OCI-LY7 (cell line): ENCODE data around the gene MED4. TPM values are rescaled to one million over a fixed set of nuclear protein-coding genes. Genes with fewer than 3 reads are reported as not detected.

Experiments
- BruUV-seq: library from RNA; stranded (reverse); fragments of 400-500 nt; replicated peaks from 2 replicates; lab custom pipeline; 2021; lab: Mats Ljungman, UMichigan
- CTCF ChIA-PET: fragments of 300-600 bp; sonication (Branson Sonifier 250); formaldehyde crosslinking; loops from one replicate; lab custom pipeline; 2022; ENCODE audit warnings: antibody characterized with exemption; ENCODE audit not compliant: unreplicated experiment; lab: Charles Lee
- POLR2A ChIA-PET: fragments of 300-600 bp; sonication (Branson Sonifier 250); formaldehyde crosslinking; loops from one replicate; lab custom pipeline; 2022; ENCODE audit warnings: antibody characterized with exemption; lab: Charles Lee
- DNase-seq: peaks from one replicate; pipeline ENCODE4 v3.0.0-alpha.2; 2015; ENCODE audit warnings: low spot score
- H2AFZ ChIP-seq: fragments of 200-600 bp; sonication (generic), shearing (Covaris generic); 2 replicates; pipeline ENCODE4 v1.6.1; 2014; ENCODE audit warnings: mild to moderate bottlenecking, antibody characterized with exemption, low read length, moderate library complexity
- H3K27ac ChIP-seq: fragments of 200-600 bp; sonication (generic); 2 replicates; pipeline ENCODE4 v1.5.1; 2014; ENCODE audit warnings: mixed run types, low read depth, mild to moderate bottlenecking, moderate library complexity, low read length, inconsistent platforms; ENCODE audit not compliant: poor library complexity, severe bottlenecking
- H3K36me3 ChIP-seq: fragments of 200-600 bp; sonication (generic); 2 replicates; pipeline ENCODE4 v1.6.1; 2014; ENCODE audit warnings: mild to moderate bottlenecking, antibody characterized with exemption, low read length, moderate library complexity, mixed read lengths; ENCODE audit not compliant: insufficient read depth
- H3K4me1 ChIP-seq: fragments of 200-600 bp; sonication (generic); 2 replicates; pipeline ENCODE4 v1.5.1; 2014; ENCODE audit warnings: mild to moderate bottlenecking, low read length; ENCODE audit not compliant: insufficient read depth, poor library complexity, severe bottlenecking
- H3K4me2 ChIP-seq: fragments of 200-600 bp; sonication (generic); 2 replicates; pipeline ENCODE4 v1.6.1; 2014; ENCODE audit warnings: mild to moderate bottlenecking, low read length
- H3K4me3 ChIP-seq: fragments of 200-600 bp; sonication (generic); 2 replicates; pipeline ENCODE4 v1.5.1; 2014; ENCODE audit warnings: mild to moderate bottlenecking, low read depth, low read length; ENCODE audit not compliant: poor library complexity, severe bottlenecking
- H3K79me2 ChIP-seq: fragments of 200-600 bp; sonication (generic); 2 replicates; pipeline ENCODE4 v1.6.1; 2016; ENCODE audit warnings: low read depth, mild to moderate bottlenecking, low read length, moderate library complexity, mixed read lengths; ENCODE audit not compliant: insufficient read depth
- H3K9me2 ChIP-seq: fragments of 200-600 bp; sonication (generic); 2 replicates; pipeline ENCODE4 v1.6.1; 2016; ENCODE audit warnings: mild to moderate bottlenecking, low read length, mixed read lengths; ENCODE audit not compliant: insufficient read depth
- H3K9me3 ChIP-seq: fragments of 200-600 bp; sonication (generic); 2 replicates; pipeline ENCODE4 v1.6.1; 2014; ENCODE audit warnings: mild to moderate bottlenecking, mixed run types, low read length, mixed read lengths
- H4K20me1 ChIP-seq: fragments of 200-600 bp; sonication (generic); 2 replicates; pipeline ENCODE4 v1.6.1; 2014; ENCODE audit warnings: mild to moderate bottlenecking, antibody characterized with exemption, low read length, moderate library complexity, mixed read lengths; ENCODE audit not compliant: insufficient read depth
- EZH2phosphoT487 ChIP-seq: fragments of 200-600 bp; sonication (generic); IDR thresholded peaks from 2 replicates; pipeline ENCODE4 v1.6.1; 2018; ENCODE audit warnings: low read depth, borderline replicate concordance, mild to moderate bottlenecking, mixed run types, antibody characterized with exemption, low read length, moderate library complexity, mixed read lengths
- intact Hi-C: fragments of 100-400 bp; cut with micrococcal nuclease; formaldehyde crosslinking; loops from one replicate; pipeline ENCODE4 v1.10.0; 2022; ENCODE audit not compliant: unreplicated experiment
- total RNA-seq, 2 experiments: library from RNA; depleted of rRNA in 1 of 2; stranded (reverse); fragments of >200 nt in 1 of 2; shearing (Covaris generic) in 1 of 2; gene quantifications; 2 replicates each; pipeline ENCODE4 v1.2.3, GENCODE V29; 2014 to 2022
- TF ChIP-seq, protein P1 (sequence below): fragments of 200-600 bp; sonication (generic); conservative IDR thresholded peaks from 2 replicates; pipeline ENCODE4 v1.5.1; 2014; ENCODE audit warnings: mild to moderate bottlenecking, antibody characterized with exemption, low read length, moderate library complexity, mixed read lengths

Gene MED4
- total RNA-seq, 2 experiments from 2014 or later = 31.1 to 57.0 TPM

DNA sequence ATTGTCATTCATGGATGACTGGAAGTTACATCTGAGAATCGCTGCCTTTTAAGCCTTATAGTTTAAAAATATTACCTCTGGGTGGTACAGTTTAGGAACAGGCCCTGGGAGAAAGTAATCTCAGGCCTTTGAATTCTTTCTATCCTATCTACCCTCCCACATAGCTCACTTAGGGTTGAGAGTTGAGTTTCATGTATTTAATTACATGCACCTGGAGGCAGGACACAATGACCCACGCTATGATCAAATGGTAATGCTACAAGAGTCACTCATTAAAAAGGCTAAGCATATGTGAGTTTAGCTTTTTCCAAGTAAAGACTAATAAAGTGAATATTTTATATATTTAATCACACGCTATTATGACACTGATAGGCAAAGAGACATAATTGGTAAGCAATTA, 25.3 kb upstream of the MED4 start:
- no peaks in the 10 kb centered on the region for H4K20me1 ChIP-seq
- H3K9me2 ChIP-seq = no peaks in the 10 kb centered on the region
- H3K9me3 ChIP-seq = no peaks in the 10 kb centered on the region
- no peak overlapping the region for H3K27ac ChIP-seq
- no peak overlapping the region for H3K4me3 ChIP-seq
- BruUV-seq = no TSS peak
- H2AFZ ChIP-seq = no peak overlapping the region
- H3K36me3 ChIP-seq = no peaks in the 10 kb centered on the region
- H3K4me1 ChIP-seq = no peaks in the 10 kb centered on the region
- no peak overlapping the region for H3K4me2 ChIP-seq
- ChIA-PET POLR2A (interaction anchor here (0.6 to 1.5 kb wide), 4 partner anchors 10 to 1151 kb away, joined by 3 to 6 read pairs (median 4); no protein-coding TSS in a partner anchor), CTCF (no interaction called here)
- intact Hi-C loops = loop anchor here (10.0 kb wide), 1 partner anchor 185 kb away; the partner anchor contains the start of gene RB1
- no peak for TF ChIP-seq EZH2phosphoT487
- TF ChIP-seq, protein P1, sequence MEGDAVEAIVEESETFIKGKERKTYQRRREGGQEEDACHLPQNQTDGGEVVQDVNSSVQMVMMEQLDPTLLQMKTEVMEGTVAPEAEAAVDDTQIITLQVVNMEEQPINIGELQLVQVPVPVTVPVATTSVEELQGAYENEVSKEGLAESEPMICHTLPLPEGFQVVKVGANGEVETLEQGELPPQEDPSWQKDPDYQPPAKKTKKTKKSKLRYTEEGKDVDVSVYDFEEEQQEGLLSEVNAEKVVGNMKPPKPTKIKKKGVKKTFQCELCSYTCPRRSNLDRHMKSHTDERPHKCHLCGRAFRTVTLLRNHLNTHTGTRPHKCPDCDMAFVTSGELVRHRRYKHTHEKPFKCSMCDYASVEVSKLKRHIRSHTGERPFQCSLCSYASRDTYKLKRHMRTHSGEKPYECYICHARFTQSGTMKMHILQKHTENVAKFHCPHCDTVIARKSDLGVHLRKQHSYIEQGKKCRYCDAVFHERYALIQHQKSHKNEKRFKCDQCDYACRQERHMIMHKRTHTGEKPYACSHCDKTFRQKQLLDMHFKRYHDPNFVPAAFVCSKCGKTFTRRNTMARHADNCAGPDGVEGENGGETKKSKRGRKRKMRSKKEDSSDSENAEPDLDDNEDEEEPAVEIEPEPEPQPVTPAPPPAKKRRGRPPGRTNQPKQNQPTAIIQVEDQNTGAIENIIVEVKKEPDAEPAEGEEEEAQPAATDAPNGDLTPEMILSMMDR = no peak
- no peak for DNase-seq
- H3K79me2 ChIP-seq = no peaks in the 10 kb centered on the region

- TF ChIP-seq, protein P1 = no peak
- TF ChIP-seq EZH2phosphoT487 = no peak
- no peak overlapping the region for H3K27ac ChIP-seq
- no peaks in the 10 kb centered on the region for H3K79me2 ChIP-seq
- no peak overlapping the region for H3K4me3 ChIP-seq
- ChIA-PET POLR2A (interaction anchor here (0.5 to 0.6 kb wide), 2 partner anchors 63 to 263 kb away, joined by 3 read pairs; no protein-coding TSS in a partner anchor), CTCF (no interaction called here)
- intact Hi-C loops = no loop called here
- no peaks in the 10 kb centered on the region for H3K4me1 ChIP-seq
- H3K9me2 ChIP-seq = no peaks in the 10 kb centered on the region
- H3K4me2 ChIP-seq = no peak overlapping the region
- no peaks in the 10 kb centered on the region for H3K9me3 ChIP-seq
- no peaks in the 10 kb centered on the region for H3K36me3 ChIP-seq
- no peaks in the 10 kb centered on the region for H4K20me1 ChIP-seq
- BruUV-seq = no TSS peak
- DNase-seq = no peak
- no peak overlapping the region for H2AFZ ChIP-seq
Observed at GRCh38 chr13:48118030-48118429, 23.1 kb upstream of the MED4 start.

DNA sequence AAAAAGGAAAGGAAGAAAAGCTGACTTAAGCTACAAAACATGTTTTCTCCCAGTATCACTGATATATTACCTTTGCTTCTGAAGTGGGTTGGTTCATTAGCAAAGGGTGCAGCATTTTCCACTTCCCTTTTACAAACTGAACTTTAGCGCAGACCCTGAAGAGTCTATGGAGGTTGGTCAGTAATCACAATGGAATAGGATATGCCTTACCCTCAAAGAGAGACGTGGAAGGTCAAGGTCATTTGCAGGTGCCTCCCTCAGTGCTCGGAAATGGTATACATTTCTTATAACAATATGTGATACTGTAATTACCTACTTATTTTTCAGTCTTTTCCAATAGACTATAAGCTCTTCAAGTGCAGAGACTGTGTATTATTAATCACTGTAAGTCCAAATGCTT, 21.9 kb upstream of the MED4 start:
- H3K9me2 ChIP-seq = no peaks in the 10 kb centered on the region
- H3K27ac ChIP-seq = no peak overlapping the region
- H3K79me2 ChIP-seq = no peaks in the 10 kb centered on the region
- no peak overlapping the region for H2AFZ ChIP-seq
- no peak overlapping the region for H3K4me2 ChIP-seq
- BruUV-seq = no TSS peak
- no peaks in the 10 kb centered on the region for H3K4me1 ChIP-seq
- H3K36me3 ChIP-seq = no peaks in the 10 kb centered on the region
- H3K4me3 ChIP-seq = no peak overlapping the region
- ChIA-PET CTCF (no interaction called here), POLR2A (interaction anchor here (0.5 kb wide), 1 partner anchor 39 kb away, joined by 3 read pairs; no protein-coding TSS in a partner anchor)
- no peaks in the 10 kb centered on the region for H3K9me3 ChIP-seq
- intact Hi-C loops = no loop called here
- TF ChIP-seq EZH2phosphoT487 = no peak
- TF ChIP-seq, protein P1 = no peak
- no peak for DNase-seq
- H4K20me1 ChIP-seq = no peaks in the 10 kb centered on the region
